ENCODE results near the gene MTHFSD. TPM values are rescaled to one million over a fixed set of nuclear protein-coding genes. Genes with fewer than 3 reads are reported as not detected.

The MTHFSD gene
- total RNA-seq, 1 donor from 2014 or later = 16.1 TPM

DNA sequence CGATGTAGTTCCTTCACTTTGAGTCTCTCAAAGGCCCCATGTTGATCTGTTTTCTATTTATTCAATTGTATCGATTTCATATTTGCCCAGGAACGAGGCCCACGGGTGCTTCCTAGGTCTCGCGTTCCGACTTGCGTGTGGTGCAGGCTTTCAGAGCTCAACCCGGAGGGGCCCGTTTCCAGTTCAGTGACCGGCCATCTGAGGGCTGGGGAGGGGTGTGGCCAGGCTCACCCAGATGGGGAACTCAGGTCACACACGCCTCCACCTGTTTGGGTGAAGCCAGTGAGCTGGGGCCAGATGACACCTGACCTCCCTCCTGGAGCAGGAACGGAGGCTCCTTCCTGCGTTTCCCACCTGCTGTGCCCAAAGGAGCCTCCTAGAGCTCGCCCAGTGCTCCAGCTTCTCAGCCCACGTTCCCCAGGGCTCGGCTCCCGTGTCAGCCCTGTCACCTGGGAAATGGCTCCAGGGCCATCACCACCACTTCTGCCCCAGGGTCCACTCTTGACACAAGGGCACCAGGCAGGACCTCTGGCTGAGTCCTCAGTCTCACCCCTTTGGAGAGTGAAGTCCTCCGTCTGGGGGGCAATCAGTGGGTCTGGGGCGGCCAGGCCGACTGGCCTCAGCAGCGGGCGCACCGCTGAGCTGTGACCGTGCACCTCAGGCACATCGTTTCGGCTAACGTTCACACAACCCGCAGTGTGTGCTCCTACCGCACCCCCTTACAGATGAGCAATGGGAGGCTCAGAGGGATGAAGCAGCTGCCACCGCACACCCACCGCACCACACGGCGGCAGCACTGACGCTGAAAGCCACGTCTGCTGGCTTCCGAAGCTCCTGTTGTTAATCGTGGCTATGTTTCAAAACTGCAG is 26.7 kb downstream of the MTHFSD start:
- DNase-seq = no peak

DNA sequence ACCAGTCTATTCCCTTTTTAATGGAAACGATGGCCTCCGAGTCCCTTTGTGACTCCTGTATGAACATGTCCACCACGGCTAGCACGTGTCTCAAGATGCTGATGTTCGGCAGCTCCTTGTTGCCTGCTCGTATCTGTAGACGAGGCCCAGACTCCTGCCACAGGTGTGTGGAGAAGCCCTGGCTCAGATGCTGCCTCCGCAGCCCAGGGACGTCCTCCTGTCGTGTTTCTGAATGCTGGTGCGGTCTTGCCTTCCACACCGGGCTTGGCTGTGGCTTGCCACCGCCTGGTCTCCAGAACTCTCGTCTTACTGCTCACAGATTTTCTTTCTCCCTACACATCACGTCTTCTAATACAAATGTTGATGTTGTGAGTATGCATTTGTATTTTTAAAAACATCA is 27.7 kb downstream of the MTHFSD start:
- no peak for DNase-seq

DNA sequence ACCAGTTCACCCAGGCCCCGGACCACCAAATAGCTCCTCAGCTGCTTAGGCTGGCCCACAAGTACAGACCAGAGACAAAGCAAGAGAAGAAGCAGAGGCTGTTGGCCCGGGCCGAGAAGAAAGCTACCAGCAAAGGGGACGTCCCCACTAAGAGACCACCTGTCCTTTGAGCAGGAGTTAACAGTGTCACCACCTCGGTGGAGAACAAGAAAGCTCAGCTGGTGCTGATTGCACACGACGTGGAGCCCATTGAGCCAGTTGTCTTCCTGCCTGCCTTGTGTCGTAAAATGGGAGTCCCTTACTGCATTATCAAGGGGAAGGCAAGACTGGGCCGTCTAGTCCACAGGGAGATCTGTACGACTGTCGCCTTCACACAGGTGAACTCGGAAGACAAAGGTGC is 29.3 kb downstream of the MTHFSD start:
- no peak for DNase-seq

DNA sequence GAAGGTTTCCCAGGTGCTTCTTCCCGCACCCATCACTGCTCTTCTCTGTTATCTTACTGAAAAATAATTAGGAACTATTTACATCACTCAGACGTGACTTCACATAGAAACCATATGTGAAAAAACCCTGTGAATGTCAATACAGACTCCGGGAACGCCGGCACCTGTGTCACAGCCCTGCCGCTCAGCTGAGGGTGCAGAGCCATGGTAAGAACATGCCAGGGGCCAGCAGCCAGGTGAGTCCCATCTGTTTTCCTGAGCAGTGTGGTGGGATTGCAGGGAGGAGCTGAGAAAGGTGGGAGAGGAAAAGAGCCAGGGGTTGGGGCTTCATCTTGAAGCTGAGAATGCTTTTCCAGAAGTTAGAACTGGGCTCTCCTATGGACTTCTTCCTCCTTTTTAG is 31.0 kb downstream of the MTHFSD start:
- DNase-seq = no peak

- no peak for DNase-seq
Observed at GRCh38 chr16:86523166-86523740, 31.8 kb downstream of the MTHFSD start.

DNA sequence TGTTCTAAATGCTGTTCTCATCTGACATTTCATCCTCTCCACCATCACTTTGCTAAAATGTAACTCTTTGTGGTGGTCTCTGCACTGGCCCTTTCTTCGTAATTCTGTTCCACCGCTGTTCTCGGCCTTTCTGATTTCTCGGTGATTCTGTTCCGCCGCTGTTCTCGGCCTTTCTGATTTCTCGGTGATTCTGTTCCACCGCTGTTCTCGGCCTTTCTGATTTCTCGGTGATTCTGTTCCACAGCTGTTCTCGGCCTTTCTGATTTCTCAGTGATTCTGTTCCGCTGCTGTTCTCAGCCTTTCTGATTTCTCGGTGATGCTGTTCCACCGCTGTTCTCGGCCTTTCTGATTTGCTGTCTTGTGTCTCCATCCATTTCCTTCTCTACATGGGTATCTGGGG is 32.4 kb downstream of the MTHFSD start:
- no peak for DNase-seq

- no peak for DNase-seq
Observed at GRCh38 chr16:86521236-86522197, 33.5 kb downstream of the MTHFSD start.

DNA sequence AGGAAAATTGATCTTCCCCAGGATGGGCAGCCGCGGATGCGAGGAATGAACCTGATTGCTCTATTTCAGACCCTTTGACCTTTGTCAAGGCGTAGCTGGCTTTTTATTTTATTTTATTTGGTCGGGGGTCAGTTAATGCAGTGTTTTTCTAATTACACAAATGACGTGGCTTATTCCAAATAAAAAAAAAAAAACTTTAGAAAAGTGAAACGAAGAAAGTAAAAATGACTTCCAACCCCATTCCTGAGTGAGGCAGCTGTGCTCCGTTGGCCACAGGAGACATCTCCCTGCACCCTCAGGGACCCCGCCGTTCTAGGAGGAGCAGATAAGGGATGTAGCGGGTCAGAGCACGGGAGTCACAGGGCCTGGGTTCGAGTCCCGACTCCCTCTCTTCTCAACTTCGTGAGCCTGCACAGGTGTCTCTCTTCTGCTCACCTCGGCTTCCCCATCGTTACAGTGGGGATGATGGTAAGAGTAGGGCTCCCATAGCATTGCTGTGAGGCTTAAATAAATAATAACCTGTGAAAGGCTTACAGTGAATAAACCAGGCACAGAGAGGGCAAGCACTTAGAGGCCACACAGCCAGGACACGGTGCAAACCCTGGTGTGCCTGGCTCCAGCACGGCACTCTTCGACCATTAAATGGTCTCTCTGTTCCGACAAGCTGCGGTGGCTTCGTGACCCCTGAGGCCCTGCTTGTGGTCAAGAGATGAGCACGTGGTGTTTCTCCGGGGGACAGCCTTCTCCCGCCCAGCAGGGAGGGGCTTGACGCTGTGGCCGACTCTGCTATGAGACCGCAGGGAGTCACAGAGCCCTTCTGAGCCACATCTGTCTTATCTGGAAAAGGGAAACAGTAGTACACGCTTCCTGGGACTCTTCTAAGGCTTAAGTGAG is 34.5 kb downstream of the MTHFSD start:
- no peak for DNase-seq

- peak; percentile 35 for DNase-seq
Observed at GRCh38 chr16:86519649-86520316, 35.3 kb downstream of the MTHFSD start.

- DNase-seq = no peak
Observed at GRCh38 chr16:86519007-86519648, 35.9 kb downstream of the MTHFSD start.

DNA sequence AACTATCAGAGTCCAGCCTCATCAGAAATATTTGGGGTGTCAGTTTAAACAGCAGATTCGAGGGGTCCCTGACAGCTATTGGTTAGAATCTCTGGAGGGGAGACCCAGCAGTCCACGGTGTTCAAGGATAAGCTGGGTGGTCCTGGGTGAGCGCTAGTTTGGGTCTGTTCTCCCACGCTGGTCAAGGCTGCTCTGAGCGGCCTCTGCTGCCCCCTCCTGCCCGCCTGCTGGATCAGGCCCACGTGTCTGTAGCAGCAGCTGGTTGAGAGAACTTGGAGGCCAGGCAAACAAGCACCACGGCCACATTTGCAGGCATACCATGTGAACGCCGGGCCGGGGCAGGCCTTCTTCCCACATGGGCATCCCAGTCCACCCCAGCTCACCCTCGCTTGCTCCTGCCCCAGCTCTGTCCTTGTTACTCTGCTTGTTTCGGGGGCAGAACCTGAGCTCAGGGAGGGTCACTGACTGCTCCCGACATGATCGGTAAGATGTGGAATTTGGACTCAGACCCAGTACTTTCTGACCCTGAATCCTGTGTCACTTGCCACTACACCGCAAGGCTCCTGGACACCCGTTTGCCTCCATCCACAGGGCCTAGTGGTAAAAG is 37.3 kb downstream of the MTHFSD start:
- DNase-seq = peak; percentile 33

- no peak for DNase-seq
Observed at GRCh38 chr16:86517033-86517432, 38.0 kb downstream of the MTHFSD start.

GRCh38 chr16:86516623-86517003 is 38.4 kb downstream of the MTHFSD start:
- no peak for DNase-seq

- DNase-seq = no peak
Observed at GRCh38 chr16:86515777-86516622, 39.0 kb downstream of the MTHFSD start.

DNA sequence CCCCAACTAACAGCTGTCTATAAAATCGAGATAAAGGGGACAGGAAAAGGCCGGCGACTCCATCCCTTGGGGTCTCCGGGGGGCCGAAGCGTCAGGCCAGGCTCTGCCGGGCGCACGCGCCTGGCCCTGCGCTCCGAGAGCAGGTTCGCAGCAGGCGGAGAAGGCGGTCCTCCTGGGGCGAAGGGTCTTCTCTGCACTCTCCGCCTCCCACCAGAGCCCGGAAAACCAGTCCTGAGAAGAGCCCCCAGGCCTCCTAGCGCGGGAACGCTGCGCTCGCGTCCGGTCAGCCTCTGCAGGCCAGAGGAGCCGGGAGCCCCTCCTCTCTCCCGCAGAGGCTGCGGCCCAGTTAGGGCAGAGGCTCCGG is 39.6 kb downstream of the MTHFSD start:
- DNase-seq = no peak

GRCh38 chr16:86514481-86515376 is 40.3 kb downstream of the MTHFSD start:
- no peak for DNase-seq

- DNase-seq = no peak
Observed at GRCh38 chr16:86513471-86514277, 41.4 kb downstream of the MTHFSD start.

Data from skin of body (tissue), 2 donors.